OCI-LY7 (cell line): ENCODE measurements around the gene COBLL1.

Source experiments
- CTCF ChIP-seq: fragments of 200-600 bp; sonication (generic); conservative IDR thresholded peaks from 2 replicates; pipeline ENCODE4 v1.5.1; 2014; ENCODE audit warnings: mild to moderate bottlenecking, antibody characterized with exemption, low read length, moderate library complexity, mixed read lengths
- EZH2phosphoT487 ChIP-seq: fragments of 200-600 bp; sonication (generic); IDR thresholded peaks from 2 replicates; pipeline ENCODE4 v1.6.1; 2018; ENCODE audit warnings: low read depth, borderline replicate concordance, mild to moderate bottlenecking, mixed run types, antibody characterized with exemption, low read length, moderate library complexity, mixed read lengths

GRCh38 chr2:164763431-164763830, 78.2 kb downstream of the COBLL1 start:
- no peak for TF ChIP-seq CTCF
- TF ChIP-seq EZH2phosphoT487, result no peak
